Keratinocyte (primary cell): ENCODE measurements around the gene TSPEAR. TPM values are rescaled to one million over a fixed set of nuclear protein-coding genes. Genes with fewer than 3 reads are reported as not detected.

Experiments used
- DNase-seq: peaks from one replicate; pipeline ENCODE4 v3.0.0-alpha.2; 2011; ENCODE audit warnings: low read depth, missing footprints, low spot score
- FAIRE-seq: peaks from 2 replicates; lab custom pipeline; 2011; peaks lifted over from hg19 to GRCh38; lab: Jason Lieb, UNC
- H2AFZ ChIP-seq: 2 replicates; pipeline ENCODE4 v1.6.0; 2012; ENCODE audit warnings: low read length, control low read depth, inconsistent platforms; ENCODE audit not compliant: control insufficient read depth
- H3K27ac ChIP-seq: 2 replicates; pipeline ENCODE4 v1.5.1; 2011; ENCODE audit warnings: low read length; ENCODE audit not compliant: control insufficient read depth, insufficient read depth
- H3K27me3 ChIP-seq: 3 replicates; pipeline ENCODE4 v1.6.0; 2011; ENCODE audit warnings: low read length; ENCODE audit not compliant: control insufficient read depth, insufficient read depth; ENCODE audit errors: extremely low read depth
- H3K36me3 ChIP-seq, 2 experiments: 2 replicates in 1 of 2; 3 replicates in 1 of 2; pipeline ENCODE4 v1.5.1; 2011; ENCODE audit warnings: low read length in 2 of 2, mild to moderate bottlenecking in 1 of 2; ENCODE audit not compliant: control insufficient read depth in 2 of 2, insufficient read depth in 2 of 2; ENCODE audit errors: extremely low read depth in 1 of 2
- H3K4me1 ChIP-seq: 3 replicates; pipeline ENCODE4 v1.5.1; 2011; ENCODE audit warnings: low read length; ENCODE audit not compliant: control insufficient read depth, insufficient read depth; ENCODE audit errors: extremely low read depth
- H3K4me2 ChIP-seq: 3 replicates; pipeline ENCODE4 v1.6.0; 2011; ENCODE audit warnings: low read depth, low read length; ENCODE audit not compliant: control insufficient read depth, insufficient read depth; ENCODE audit errors: extremely low read depth
- H3K4me3 ChIP-seq, 3 experiments: fragments of 200-600 bp in 1 of 3; sonication (generic) in 1 of 3; 2 replicates in 2 of 3; 3 replicates in 1 of 3; pipeline ENCODE4 v1.5.1; 2011 to 2016; ENCODE audit warnings: low read length in 3 of 3, mild to moderate bottlenecking in 3 of 3, control low read depth in 2 of 3, inconsistent platforms in 1 of 3, low read depth in 1 of 3, mixed read lengths in 1 of 3, mixed run types in 1 of 3, moderate library complexity in 1 of 3; ENCODE audit not compliant: control insufficient read depth in 2 of 3, insufficient read depth in 2 of 3; ENCODE audit errors: extremely low read depth in 1 of 3
- H3K79me2 ChIP-seq: 2 replicates; pipeline ENCODE4 v1.6.0; 2012; ENCODE audit warnings: low read length; ENCODE audit not compliant: control insufficient read depth, insufficient read depth
- H3K9ac ChIP-seq: 3 replicates; pipeline ENCODE4 v1.6.0; 2011; ENCODE audit warnings: low read length; ENCODE audit not compliant: control insufficient read depth, insufficient read depth; ENCODE audit errors: extremely low read depth
- H3K9me1 ChIP-seq: 3 replicates; pipeline ENCODE4 v1.6.0; 2011; ENCODE audit warnings: low read length; ENCODE audit not compliant: control insufficient read depth, insufficient read depth; ENCODE audit errors: extremely low read depth
- H3K9me3 ChIP-seq: 2 replicates; pipeline ENCODE4 v1.5.1; 2012; ENCODE audit warnings: low read depth, low read length; ENCODE audit not compliant: control insufficient read depth
- H4K20me1 ChIP-seq: 3 replicates; pipeline ENCODE4 v1.6.0; 2011; ENCODE audit warnings: low read length; ENCODE audit not compliant: control insufficient read depth, insufficient read depth; ENCODE audit errors: extremely low read depth
- CTCF ChIP-seq, 3 experiments: IDR thresholded peaks in 1 of 3; conservative IDR thresholded peaks in 1 of 3; optimal IDR thresholded peaks in 1 of 3; 2 replicates in 2 of 3; 3 replicates in 1 of 3; pipeline versions ENCODE3 to v1.5.1; 2011; ENCODE audit warnings: low read length in 3 of 3, mild to moderate bottlenecking in 3 of 3, moderate library complexity in 2 of 3, control low read depth in 1 of 3, inconsistent platforms in 1 of 3; ENCODE audit not compliant: insufficient read depth in 2 of 3; ENCODE audit errors: extremely low read depth in 1 of 3
- EZH2 ChIP-seq: IDR thresholded peaks from one replicate; pipeline ENCODE4 v1.6.1; 2012; ENCODE audit warnings: inconsistent platforms, mild to moderate bottlenecking, low read length, moderate library complexity
- dilution Hi-C: fragments of 300-500 bp; cut with MboI; formaldehyde crosslinking; loops from one replicate; pipeline ENCODE4 v1.7.0; 2020; ENCODE audit warnings: low sequenced_read_pairs; ENCODE audit not compliant: extremely low pct_ligation_motif_present
- polyA plus RNA-seq, 5 experiments: library from polyadenylated mRNA; depleted of rRNA in 3 of 5; stranded (reverse) in 3 of 5; stranded (forward) in 1 of 5; unstranded in 1 of 5; fragments of >200 nt; gene quantifications; 1 replicate in 1 of 5; 2 replicates in 3 of 5; 3 replicates in 1 of 5; pipeline versions ENCODE4 v1.2.1 to v1.2.3, GENCODE V29; 2011 to 2012; ENCODE audit warnings: missing spikeins in 2 of 5, low read depth in 1 of 5, low replicate concordance in 1 of 5

TSPEAR gene
- polyA plus RNA-seq, 1 donor (not counting 4 experiments of a cell fraction or from before 2014, with no cell fraction given): 0.12 TPM

DNA sequence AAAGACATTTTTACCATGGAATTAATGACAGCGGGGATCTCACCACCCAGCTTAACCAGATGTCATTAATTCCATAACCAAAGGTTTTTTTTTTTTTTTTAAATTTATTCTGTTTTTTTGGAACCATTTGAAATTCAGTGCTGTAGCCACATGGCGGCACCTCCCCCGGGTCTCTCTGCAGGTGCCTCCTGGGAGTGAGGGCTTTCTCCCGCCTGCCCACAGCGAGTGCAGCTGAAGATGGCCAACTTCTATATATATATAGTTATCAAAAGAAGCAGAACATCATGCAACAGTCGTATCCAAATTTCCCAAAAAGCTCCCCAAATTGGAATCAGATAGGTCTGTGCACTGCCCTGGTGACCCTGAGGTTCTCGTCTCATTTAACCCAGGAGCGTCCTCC is 95.9 kb downstream of the TSPEAR start:
- no peaks in the 10 kb centered on the region for H4K20me1 ChIP-seq
- H3K9me3 ChIP-seq: peaks cover 9% of the 10 kb centered on the region
- H3K27me3 ChIP-seq: peaks cover 19% of the 10 kb centered on the region

GRCh38 chr21:44614961-44615391 is 96.4 kb downstream of the TSPEAR start:
- TF ChIP-seq EZH2: no peak
- no peak for TF ChIP-seq CTCF (optimal IDR thresholded peaks at IDR 0.05 in 1 of 3, IDR thresholded peaks at IDR 0.05 in 1 of 3, conservative IDR thresholded peaks at IDR 0.05 in 1 of 3; ENCODE audit: extremely low read depth in 1 of 3, insufficient read depth in 2 of 3, low read length in 3 of 3)
- H3K27me3 ChIP-seq: peaks cover 19% of the 10 kb centered on the region
- no peak for DNase-seq

More for the DNA sequence above, 95.9 kb downstream of the TSPEAR start:
- Histone ChIP-seq H3K9ac (no peak overlapping the region), H3K4me1 (peaks cover 7% of the 10 kb centered on the region), H3K4me3 (no peak overlapping the region), H3K36me3 (no peaks in the 10 kb centered on the region), H3K79me2 (no peaks in the 10 kb centered on the region), H3K9me1 (no peaks in the 10 kb centered on the region), H3K27ac (no peak overlapping the region), H2AFZ (no peak overlapping the region), H3K4me2 (no peak overlapping the region)
- FAIRE-seq: no peak
- no peak for DNase-seq
- TF ChIP-seq CTCF (optimal IDR thresholded peaks at IDR 0.05 in 1 of 3, IDR thresholded peaks at IDR 0.05 in 1 of 3, conservative IDR thresholded peaks at IDR 0.05 in 1 of 3; ENCODE audit: extremely low read depth in 1 of 3, insufficient read depth in 2 of 3, low read length in 3 of 3) (no peak), EZH2 (no peak)
- dilution Hi-C loops: no loop called here

More at GRCh38 chr21:44614961-44615391, 96.4 kb downstream of the TSPEAR start:
- Histone ChIP-seq H3K4me1 (peaks cover 7% of the 10 kb centered on the region), H3K9me3 (peaks cover 9% of the 10 kb centered on the region), H3K4me2 (no peak overlapping the region), H3K27ac (no peak overlapping the region), H3K9ac (no peak overlapping the region), H3K9me1 (no peaks in the 10 kb centered on the region), H2AFZ (no peak overlapping the region), H3K36me3 (no peaks in the 10 kb centered on the region), H3K4me3 (no peak overlapping the region), H4K20me1 (no peaks in the 10 kb centered on the region), H3K79me2 (no peaks in the 10 kb centered on the region)
- dilution Hi-C loops: no loop called here
- no peak for FAIRE-seq
